Amniotic epithelial cell (primary cell): Measurements from ENCODE around the gene CLIC5.

Experiments used
- DNase-seq: peaks from one replicate; pipeline ENCODE4 v3.0.0-alpha.2; 2010; ENCODE audit warnings: low read depth

Gene CLIC5

DNA sequence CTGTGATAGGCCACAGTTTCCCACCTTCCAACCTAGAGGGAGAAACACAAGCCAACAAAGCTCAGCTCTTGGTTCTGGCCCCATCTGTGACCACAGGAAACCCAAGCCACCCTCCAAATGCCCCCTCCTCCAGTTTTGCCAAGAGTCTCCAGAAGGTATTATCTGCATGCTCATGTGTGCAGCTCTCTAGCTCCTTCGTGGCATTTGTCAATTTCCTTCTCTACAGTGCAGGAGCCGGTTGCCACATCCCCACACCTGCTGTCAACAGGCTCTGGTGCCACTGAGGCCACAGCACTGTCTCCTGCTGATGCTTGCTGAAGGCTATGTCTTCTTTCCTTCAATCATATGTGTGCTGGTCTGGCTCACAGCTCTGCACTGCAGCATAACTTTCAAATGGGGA lies 177.2 kb downstream of the CLIC5 start:
- DNase-seq = no peak

DNA sequence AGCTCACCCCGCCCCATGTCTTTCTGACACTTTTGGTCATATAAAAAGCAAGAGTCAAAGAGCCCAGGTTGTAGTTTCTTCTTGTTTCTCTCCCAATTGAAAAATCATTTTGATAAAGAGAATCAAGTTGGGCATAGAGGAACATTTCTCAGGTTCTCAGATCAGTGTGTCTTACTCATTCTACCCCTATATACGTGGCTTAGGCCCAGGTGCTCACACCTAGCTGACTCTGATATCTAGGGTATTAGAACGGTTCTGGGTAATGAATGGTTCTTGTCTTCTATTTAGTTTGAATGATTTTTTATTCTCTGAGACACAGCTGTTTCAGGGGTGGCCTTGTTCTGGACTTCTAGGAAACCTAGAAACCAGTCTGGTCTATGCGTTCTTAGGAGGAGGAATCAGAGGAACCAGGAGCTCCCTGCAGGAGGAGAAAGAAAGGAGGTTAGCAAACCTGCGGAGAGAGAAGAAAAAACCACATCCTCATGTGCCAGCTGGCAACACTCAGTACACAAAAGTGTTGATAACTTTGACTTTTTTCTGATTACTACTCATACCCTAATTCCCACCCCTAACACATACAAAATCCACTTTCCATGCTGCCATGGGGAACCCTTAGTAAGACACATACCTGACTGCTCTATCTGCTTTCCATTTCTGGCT lies 178.0 kb downstream of the CLIC5 start:
- no peak for DNase-seq

DNA sequence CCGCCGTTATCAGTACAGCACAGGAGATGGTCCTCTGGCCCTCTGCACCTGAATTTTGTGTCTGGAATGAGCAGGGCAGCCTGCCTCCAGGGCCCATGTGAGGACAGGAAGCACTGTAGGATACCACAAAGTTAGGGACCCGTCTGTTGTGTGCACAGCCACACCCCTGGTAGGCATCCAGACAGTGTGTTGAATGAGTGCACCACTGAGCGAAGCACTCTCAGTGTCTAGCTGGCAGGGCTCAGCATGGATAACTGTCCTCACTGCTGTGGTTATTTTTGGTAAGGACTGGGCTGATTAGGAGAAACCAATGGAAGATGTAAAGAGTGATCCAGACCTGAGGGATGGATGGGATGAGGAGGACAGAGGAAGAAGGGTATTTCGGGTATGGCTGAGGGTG lies 178.7 kb downstream of the CLIC5 start:
- no peak for DNase-seq

DNA sequence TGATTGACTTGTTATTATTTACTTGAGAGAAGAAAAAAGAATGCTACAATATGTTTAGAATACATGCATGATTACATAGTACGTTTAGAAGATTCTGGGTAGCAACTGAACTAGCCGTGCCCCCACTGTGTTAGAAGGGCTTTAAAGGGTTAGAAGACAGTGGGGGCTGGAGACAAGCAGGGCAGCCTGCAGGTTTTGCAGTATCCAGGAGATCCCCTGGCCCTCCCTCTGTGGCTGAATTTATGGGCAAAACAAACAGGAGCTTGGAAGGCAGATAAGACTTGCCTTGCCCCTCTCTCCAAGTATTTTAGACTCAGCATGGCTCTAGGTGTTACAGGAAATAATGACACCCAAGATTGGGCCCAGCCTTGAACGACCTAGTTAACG lies 179.2 kb downstream of the CLIC5 start:
- no peak for DNase-seq

DNA sequence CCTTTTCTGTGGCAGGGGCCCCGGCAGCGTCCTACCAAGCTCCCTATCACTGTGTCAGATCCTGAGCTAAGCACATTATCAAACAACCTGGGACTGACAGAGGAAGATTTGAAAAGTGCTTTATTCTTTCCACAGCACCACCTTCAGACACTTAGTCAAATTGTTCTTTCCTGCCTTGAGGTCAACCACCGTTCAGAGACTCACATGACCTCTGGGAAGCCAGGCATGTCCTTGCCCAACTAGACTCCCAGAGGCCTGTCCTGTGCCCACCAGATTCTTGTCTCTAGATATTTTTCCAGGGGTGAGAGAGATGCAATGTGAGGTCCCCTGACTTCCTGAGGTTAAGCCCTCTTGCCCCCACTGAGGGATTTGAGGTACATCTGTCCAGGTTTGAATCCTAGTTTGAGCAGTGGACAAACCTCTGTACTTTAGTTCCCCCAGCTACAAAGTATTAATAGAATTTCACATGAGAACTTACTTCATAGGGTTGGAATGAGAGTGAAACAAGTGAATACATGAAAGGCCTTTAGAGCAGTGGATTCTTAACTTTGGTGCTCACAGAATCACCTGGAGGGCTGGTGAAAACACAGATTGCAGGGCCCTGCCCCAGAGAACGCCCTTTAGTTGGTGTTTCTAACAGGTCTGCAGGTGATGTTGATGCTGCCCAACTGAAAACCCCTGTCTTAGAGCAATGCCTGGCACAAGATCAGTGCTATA lies 179.8 kb downstream of the CLIC5 start:
- DNase-seq = peak; percentile 57

DNA sequence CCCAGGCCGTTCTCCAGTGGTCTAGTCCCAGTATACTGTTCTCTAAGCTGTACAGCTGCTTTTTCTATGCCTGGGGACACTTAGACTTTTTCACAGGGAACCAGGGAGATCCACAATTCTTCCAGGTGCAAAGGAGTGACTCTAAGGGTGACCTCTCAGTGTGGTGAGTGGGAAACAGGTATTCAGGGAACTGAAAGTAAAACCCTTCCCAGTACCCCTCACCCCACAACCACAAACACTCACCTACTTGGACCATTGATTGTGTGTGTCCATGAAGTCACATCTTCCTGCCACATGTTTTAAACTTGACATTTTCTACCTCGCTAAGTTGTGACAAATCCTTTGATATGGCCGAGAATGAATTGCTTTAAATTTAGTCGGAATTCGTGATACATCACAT lies 183.6 kb downstream of the CLIC5 start:
- no peak for DNase-seq
